NCI-H187 treated with DMSO at 0.1 percent for 48 hours (cell line): ENCODE data around the gene FAM149A.

Experiments
- DNase-seq: peaks from one replicate; lab custom pipeline; 2025; lab: John Stamatoyannopoulos, UW

The FAM149A gene

GRCh38 chr4:186202490-186203140 is 98.1 kb downstream of the FAM149A start:
- DNase-seq = no peak

- no peak for DNase-seq
Observed at GRCh38 chr4:186203406-186203805, 98.9 kb downstream of the FAM149A start.

- DNase-seq = no peak
Observed at GRCh38 chr4:186204103-186204559, 99.6 kb downstream of the FAM149A start.

- no peak for DNase-seq
Observed at GRCh38 chr4:186204686-186205085, 100.2 kb downstream of the FAM149A start.

GRCh38 chr4:186205156-186205555 is 100.7 kb downstream of the FAM149A start:
- DNase-seq = no peak

- DNase-seq = peak; percentile 37
Observed at GRCh38 chr4:186216465-186217024, 112.0 kb downstream of the FAM149A start.

GRCh38 chr4:186217733-186218293 is 113.3 kb downstream of the FAM149A start:
- no peak for DNase-seq

- DNase-seq = no peak
Observed at GRCh38 chr4:186221624-186222023, 117.1 kb downstream of the FAM149A start.
